Endothelial cell of umbilical vein (primary cell): ENCODE results near the gene KANK4.

ENCODE experiments used
- EZH2 ChIP-seq: IDR thresholded peaks from 2 replicates; pipeline ENCODE4 v1.6.1; 2012; ENCODE audit warnings: borderline replicate concordance, low read depth, mild to moderate bottlenecking, moderate library complexity, low read length, inconsistent platforms; ENCODE audit not compliant: severe bottlenecking
- FOS ChIP-seq: IDR thresholded peaks from 2 replicates; pipeline ENCODE4 v1.6.1; 2011; ENCODE audit warnings: mild to moderate bottlenecking, low read length, moderate library complexity, borderline replicate concordance; ENCODE audit not compliant: insufficient read depth
- GATA2 ChIP-seq: IDR thresholded peaks from 2 replicates; pipeline ENCODE4 v1.7.0; 2011; ENCODE audit warnings: low read depth, mild to moderate bottlenecking, moderate library complexity, mixed read lengths, low read length; ENCODE audit not compliant: insufficient read length, insufficient read depth
- JUN ChIP-seq: IDR thresholded peaks from 2 replicates; pipeline ENCODE4 v1.6.1; 2011; ENCODE audit warnings: borderline replicate concordance, low read depth; ENCODE audit not compliant: insufficient read length, insufficient read depth
- MYC ChIP-seq: IDR thresholded peaks from one replicate; pipeline ENCODE4 v1.6.1; 2011; ENCODE audit warnings: mild to moderate bottlenecking, low read depth, low read length
- POLR2A ChIP-seq: IDR thresholded peaks from 2 replicates; pipeline ENCODE4 v1.6.1; 2012; ENCODE audit warnings: low read depth, mild to moderate bottlenecking, control low read depth, low read length
- POLR2AphosphoS5 ChIP-seq: IDR thresholded peaks from 2 replicates; pipeline ENCODE4 v1.6.1; 2012; ENCODE audit warnings: low read depth, mild to moderate bottlenecking, control low read depth, low read length, moderate library complexity; ENCODE audit not compliant: insufficient read depth
- TF ChIP-seq, protein P1 (sequence below), 2 donors: IDR thresholded peaks; 1 replicate in 1 of 2; 2 replicates in 1 of 2; pipeline ENCODE4 v1.5.1; 2011; ENCODE audit warnings: low read length in 2 of 2, mild to moderate bottlenecking in 2 of 2, moderate library complexity in 2 of 2, control low read depth in 1 of 2, inconsistent platforms in 1 of 2, low read depth in 1 of 2; ENCODE audit not compliant: insufficient read depth in 1 of 2; ENCODE audit errors: extremely low read depth in 1 of 2
- TF ChIP-seq, protein P2 (sequence below): IDR thresholded peaks from 2 replicates; pipeline ENCODE4 v1.6.1; 2011; ENCODE audit not compliant: insufficient read depth, insufficient read length

DNA sequence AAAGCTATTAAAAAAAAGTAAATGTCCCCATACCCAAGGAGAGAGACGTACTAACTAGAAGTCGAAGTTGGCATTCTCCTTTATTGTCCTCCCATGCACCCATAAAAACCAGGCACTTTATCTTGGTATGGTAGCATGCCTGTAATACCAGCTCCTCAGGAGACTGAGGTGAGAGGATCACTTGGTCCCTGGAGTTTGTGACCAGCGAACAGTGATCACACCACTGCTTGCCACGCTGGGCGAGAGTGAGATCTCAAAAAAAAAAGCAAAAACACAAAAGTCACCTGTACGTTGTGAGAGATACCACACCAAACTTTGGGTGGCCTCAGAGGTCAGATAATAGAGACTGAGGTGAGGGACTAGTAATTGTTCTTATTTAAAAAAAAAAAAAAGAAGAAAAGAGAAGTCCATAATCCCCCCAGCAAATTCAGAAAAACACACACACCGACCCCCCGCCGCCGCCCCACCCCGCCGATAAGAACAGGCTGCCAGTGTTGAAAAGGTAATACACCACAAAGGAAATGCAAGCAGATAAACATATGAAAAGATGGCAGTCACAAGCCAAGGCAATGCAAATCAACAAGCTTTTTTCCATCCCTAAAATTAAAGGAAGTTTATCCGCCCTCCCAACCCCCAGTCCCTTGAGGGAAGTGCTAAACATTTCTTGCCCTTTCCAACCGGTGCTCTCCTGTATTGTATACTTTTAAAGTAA, 121.0 kb downstream of the KANK4 start:
- TF ChIP-seq, protein P1, sequence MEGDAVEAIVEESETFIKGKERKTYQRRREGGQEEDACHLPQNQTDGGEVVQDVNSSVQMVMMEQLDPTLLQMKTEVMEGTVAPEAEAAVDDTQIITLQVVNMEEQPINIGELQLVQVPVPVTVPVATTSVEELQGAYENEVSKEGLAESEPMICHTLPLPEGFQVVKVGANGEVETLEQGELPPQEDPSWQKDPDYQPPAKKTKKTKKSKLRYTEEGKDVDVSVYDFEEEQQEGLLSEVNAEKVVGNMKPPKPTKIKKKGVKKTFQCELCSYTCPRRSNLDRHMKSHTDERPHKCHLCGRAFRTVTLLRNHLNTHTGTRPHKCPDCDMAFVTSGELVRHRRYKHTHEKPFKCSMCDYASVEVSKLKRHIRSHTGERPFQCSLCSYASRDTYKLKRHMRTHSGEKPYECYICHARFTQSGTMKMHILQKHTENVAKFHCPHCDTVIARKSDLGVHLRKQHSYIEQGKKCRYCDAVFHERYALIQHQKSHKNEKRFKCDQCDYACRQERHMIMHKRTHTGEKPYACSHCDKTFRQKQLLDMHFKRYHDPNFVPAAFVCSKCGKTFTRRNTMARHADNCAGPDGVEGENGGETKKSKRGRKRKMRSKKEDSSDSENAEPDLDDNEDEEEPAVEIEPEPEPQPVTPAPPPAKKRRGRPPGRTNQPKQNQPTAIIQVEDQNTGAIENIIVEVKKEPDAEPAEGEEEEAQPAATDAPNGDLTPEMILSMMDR (IDR thresholded peaks at IDR 0.05; ENCODE audit: extremely low read depth in 1 of 2, insufficient read depth in 1 of 2, low read depth in 1 of 2, low read length in 2 of 2), result no peak
- TF ChIP-seq POLR2AphosphoS5 (no peak), FOS (no peak), POLR2A (no peak), GATA2 (no peak), EZH2 (no peak), MYC (no peak), JUN (no peak)
- TF ChIP-seq, protein P2, sequence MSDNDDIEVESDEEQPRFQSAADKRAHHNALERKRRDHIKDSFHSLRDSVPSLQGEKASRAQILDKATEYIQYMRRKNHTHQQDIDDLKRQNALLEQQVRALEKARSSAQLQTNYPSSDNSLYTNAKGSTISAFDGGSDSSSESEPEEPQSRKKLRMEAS, result no peak
